Activated T-helper 1 cell treated with anti-CD3 and anti-CD28 coated beads, Interleukin-2, amount 50 U/mL, for 16 hours (primary cell): ENCODE data around the gene HMGB4.

ENCODE experiments used
- DNase-seq, 2 donors: peaks; one replicate each; pipeline ENCODE4 v3.0.0-alpha.2; 2020; ENCODE audit warnings: low read depth in 1 of 2, low spot score in 1 of 2

The HMGB4 gene

DNA sequence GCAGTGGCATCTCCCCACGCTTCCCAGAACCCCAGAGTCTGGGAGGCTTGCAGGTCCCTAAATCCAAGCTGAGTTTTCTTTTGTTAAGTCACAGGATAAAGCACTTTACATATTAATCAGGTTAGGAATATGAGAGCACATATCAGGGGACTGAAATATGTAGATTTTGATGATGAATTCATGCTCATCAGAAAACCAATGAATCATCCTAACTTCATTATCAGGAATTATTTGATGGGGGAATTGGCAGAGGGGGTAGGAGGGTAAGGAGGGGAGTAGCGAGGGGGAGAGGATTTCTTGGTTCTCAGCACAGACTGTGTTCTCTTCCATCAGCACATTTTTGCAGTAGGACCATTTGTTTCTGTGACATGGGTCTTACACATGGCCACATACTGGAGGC lies 32.1 kb downstream of the HMGB4 start:
- DNase-seq = no peak

DNA sequence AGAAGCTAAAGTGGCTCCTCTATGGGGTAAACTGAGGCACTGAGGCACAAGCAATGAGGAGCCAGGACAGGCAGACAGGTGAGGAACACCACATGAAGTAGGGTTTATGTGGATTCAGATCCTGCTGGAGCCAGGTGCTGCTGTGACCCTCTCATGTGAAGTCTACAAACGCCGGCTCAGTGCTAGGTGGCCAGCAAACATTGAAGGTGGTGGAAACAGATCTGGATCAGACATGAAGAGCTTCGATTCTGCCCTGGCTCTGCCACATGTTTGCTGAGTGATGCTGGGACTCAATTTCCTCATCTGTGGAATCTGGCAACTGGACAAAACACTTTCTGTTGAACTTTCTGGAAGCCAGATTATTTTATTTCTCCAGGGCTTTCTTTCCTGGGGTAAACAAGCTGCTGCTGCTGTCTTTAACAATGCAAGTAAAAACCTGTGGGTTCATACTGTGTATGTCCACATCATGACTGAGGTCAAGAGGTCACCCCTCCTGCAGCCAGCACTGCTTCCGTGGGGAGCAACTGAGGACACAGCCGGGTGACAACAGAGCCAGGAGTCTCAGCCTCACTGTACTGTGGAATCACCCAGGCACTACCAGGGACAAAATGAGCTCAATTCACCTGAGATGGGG lies 33.3 kb downstream of the HMGB4 start:
- no peak for DNase-seq

- DNase-seq = no peak
Observed at GRCh38 chr1:33898406-33898805, 34.5 kb downstream of the HMGB4 start.

- DNase-seq = no peak
Observed at GRCh38 chr1:33898881-33899280, 35.0 kb downstream of the HMGB4 start.

DNA sequence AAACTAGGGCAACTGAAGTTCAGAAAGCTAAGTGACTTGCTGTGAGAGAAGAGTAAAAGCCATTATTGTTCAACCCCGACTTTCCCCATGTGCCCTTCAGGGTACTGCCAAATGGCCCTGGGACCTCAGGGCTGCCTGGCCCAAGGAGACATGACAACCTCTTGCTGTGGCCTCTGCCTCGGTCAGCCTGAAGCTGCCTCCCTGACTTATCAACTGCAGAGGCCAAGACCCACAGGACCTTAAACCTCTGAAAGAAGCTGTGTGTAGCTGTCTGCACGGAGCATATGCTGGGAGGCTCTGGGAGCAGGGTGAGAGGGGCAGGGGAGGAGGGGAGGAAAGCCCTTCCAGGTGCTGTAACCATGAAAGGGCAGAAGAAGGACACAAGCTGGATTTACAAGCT lies 35.9 kb downstream of the HMGB4 start:
- DNase-seq = no peak

DNA sequence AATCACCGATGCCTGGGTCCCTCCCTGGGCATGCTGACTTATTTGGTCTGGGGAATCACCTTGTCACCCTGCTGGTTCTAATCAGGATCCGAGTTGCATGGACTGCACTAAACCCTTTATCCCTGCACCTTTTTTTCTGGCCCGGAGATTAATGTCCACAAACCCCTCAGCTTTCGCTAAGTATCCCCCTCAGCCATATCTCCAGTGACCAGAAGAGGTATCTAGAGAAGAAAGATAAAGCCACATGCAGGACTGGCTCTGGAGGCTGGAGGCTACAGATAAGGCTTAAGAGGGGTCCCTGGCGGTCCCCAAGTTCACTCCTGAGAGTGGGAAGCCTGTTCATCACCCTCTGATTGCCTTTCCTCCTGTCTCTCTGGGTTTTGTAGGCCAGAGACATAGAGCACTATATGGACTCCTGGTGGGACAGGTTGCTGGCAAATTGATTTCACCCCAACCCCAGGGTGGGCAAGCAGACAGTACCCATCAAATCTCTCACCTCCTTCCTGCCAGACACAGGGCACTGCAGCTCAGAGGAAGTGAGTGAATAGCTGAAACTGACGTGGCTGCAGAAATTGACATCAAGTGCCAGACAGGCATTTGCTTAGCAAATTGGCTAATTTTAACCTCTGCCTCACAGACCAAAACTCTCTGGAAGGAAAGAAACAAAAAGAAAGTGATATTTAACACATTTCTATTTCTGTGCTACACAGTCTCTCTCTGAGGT lies 38.8 kb downstream of the HMGB4 start:
- DNase-seq = no peak

GRCh38 chr1:33903210-33903589 lies 39.3 kb downstream of the HMGB4 start:
- no peak for DNase-seq

- no peak for DNase-seq
Observed at GRCh38 chr1:33905241-33905640, 41.4 kb downstream of the HMGB4 start.

DNA sequence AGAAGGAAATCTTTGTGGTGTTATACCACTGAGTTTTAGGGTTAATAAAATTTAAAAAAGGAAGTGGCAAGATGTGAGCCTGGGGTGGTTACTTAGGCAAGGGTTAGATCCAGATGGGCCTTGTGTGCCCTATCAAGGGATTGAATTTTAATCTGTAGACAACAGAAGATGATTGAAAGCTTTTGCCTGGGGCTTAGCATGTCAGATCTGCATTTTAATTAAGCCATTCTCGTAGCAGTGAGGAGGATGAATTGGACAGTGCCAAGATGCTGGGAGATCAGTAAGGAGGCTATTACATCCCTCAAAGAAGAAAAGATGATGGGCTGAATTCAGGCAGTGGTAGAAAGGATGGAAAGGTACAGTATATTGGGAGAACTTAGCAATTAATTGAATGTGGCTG lies 42.3 kb downstream of the HMGB4 start:
- no peak for DNase-seq

DNA sequence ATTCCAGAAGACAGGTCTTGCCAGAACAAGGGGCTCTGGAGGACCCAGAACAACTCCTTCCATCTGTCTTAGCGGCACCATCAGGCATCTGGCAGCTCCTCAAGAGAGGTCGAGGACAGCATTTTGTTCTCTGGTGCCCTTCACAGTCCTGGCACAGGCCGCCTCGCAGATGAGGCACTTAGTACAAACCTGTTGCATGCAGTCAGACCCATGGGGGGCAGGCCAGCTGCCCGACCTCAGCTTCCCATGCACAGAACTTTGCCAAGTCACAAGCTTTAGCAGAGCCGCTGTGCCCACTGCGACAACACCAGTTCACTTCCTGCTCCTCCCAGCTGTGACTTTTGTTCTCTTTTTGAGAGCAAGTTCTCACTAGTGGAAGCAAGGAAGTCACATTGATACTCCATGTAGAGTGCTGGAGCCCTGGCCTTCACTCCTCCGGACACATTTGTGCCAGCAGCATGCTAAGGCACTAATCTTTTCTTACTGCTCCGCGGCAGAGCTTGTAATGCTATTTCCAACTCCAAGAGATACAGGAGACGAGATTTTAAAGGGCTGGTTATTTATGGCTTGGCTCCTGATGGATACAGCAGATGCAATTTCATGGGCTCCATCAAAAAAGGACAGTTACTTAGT lies 44.6 kb downstream of the HMGB4 start:
- DNase-seq = no peak
